DND-41 (cell line): ENCODE measurements around the gene CYB561A3.

Experiments
- EZH2 ChIP-seq: IDR thresholded peaks from 3 replicates; pipeline ENCODE4 v1.6.1; 2012; ENCODE audit warnings: borderline replicate concordance, low read depth, mild to moderate bottlenecking, moderate library complexity, low read length, inconsistent platforms; ENCODE audit not compliant: severe bottlenecking
- TF ChIP-seq, protein P1 (sequence below): IDR thresholded peaks from 2 replicates; pipeline ENCODE4 v1.5.1; 2012; ENCODE audit warnings: borderline replicate concordance, low read length, moderate library complexity, mild to moderate bottlenecking; ENCODE audit not compliant: poor library complexity, severe bottlenecking; ENCODE audit errors: extremely low read depth

DNA sequence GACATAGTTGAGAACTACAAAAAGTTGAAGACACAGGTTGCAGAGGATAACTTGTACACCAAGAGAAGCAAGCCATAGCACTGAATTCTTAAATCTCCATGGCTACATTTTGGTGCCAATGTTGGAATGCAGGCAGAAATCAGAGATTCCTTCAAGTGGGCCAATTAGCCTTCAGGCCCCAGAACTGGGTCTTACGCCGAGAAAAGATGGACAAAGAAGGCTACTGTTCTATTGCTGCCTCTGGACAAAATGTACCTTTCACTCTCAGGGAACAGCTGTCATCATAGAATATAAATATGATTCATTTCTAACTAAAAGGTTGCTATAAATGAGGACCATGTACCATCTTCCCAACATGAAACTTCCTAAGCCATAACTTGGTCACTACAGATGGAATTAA, 44.4 kb upstream of the CYB561A3 start:
- TF ChIP-seq, protein P1, sequence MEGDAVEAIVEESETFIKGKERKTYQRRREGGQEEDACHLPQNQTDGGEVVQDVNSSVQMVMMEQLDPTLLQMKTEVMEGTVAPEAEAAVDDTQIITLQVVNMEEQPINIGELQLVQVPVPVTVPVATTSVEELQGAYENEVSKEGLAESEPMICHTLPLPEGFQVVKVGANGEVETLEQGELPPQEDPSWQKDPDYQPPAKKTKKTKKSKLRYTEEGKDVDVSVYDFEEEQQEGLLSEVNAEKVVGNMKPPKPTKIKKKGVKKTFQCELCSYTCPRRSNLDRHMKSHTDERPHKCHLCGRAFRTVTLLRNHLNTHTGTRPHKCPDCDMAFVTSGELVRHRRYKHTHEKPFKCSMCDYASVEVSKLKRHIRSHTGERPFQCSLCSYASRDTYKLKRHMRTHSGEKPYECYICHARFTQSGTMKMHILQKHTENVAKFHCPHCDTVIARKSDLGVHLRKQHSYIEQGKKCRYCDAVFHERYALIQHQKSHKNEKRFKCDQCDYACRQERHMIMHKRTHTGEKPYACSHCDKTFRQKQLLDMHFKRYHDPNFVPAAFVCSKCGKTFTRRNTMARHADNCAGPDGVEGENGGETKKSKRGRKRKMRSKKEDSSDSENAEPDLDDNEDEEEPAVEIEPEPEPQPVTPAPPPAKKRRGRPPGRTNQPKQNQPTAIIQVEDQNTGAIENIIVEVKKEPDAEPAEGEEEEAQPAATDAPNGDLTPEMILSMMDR = no peak
- no peak for TF ChIP-seq EZH2
